H9 (cell line): Measurements from ENCODE around the gene CHCHD6. TPM values are rescaled to one million over a fixed set of nuclear protein-coding genes. Genes with fewer than 3 reads are reported as not detected.

Experiments used
- DNase-seq: peaks from one replicate; pipeline ENCODE4 v3.0.0-alpha.2; 2017
- H2AFZ ChIP-seq: one replicate; pipeline ENCODE4 v1.6.1; 2013; ENCODE audit warnings: mild to moderate bottlenecking, low read length, control low read depth, moderate library complexity
- H2AK5ac ChIP-seq: 2 replicates; pipeline ENCODE4 v1.6.1; 2013; ENCODE audit warnings: low read length, control low read depth, mixed read lengths; ENCODE audit not compliant: insufficient read length
- H2BK120ac ChIP-seq: one replicate; pipeline ENCODE4 v1.6.1; 2013; ENCODE audit warnings: low read depth, mild to moderate bottlenecking, low read length, control low read depth, inconsistent platforms; ENCODE audit not compliant: poor library complexity, severe bottlenecking
- H2BK12ac ChIP-seq: 2 replicates; pipeline ENCODE4 v1.6.1; 2013; ENCODE audit warnings: low read length, control low read depth, mixed read lengths, low read depth; ENCODE audit not compliant: insufficient read length
- H2BK15ac ChIP-seq: 2 replicates; pipeline ENCODE4 v1.6.1; 2013; ENCODE audit warnings: low read depth, low read length, control low read depth
- H2BK20ac ChIP-seq: one replicate; pipeline ENCODE4 v1.6.1; 2013; ENCODE audit warnings: low read depth, mild to moderate bottlenecking, low read length, control low read depth, inconsistent platforms; ENCODE audit not compliant: poor library complexity, severe bottlenecking
- H2BK5ac ChIP-seq: 2 replicates; pipeline ENCODE4 v1.6.1; 2013; ENCODE audit warnings: low read length, control low read depth, mixed read lengths; ENCODE audit not compliant: insufficient read length
- H3K14ac ChIP-seq: 2 replicates; pipeline ENCODE4 v1.6.1; 2013; ENCODE audit warnings: low read length, control low read depth; ENCODE audit not compliant: insufficient read depth
- H3K18ac ChIP-seq: 2 replicates; pipeline ENCODE4 v1.6.1; 2013; ENCODE audit warnings: low read depth, mild to moderate bottlenecking, mixed read lengths, low read length, control low read depth; ENCODE audit not compliant: insufficient read length
- H3K23ac ChIP-seq: 2 replicates; pipeline ENCODE4 v1.6.1; 2013; ENCODE audit warnings: low read length, control low read depth, mixed read lengths, low read depth; ENCODE audit not compliant: insufficient read length
- H3K23me2 ChIP-seq: 2 replicates; pipeline ENCODE4 v1.6.1; 2013; ENCODE audit warnings: low read depth, mild to moderate bottlenecking, mixed read lengths, low read length, control low read depth; ENCODE audit not compliant: insufficient read length, poor library complexity, severe bottlenecking
- H3K27ac ChIP-seq: 2 replicates; pipeline ENCODE4 v1.5.1; 2013; ENCODE audit warnings: low read length, control low read depth, mixed read lengths, low read depth; ENCODE audit not compliant: insufficient read length
- H3K27me3 ChIP-seq: 2 replicates; pipeline ENCODE4 v1.6.1; 2013; ENCODE audit warnings: low read length, control low read depth, inconsistent platforms; ENCODE audit not compliant: insufficient read depth
- H3K4ac ChIP-seq: 2 replicates; pipeline ENCODE4 v1.6.1; 2013; ENCODE audit warnings: low read depth, mild to moderate bottlenecking, control low read depth, inconsistent platforms, low read length, moderate library complexity
- H3K4me1 ChIP-seq: 2 replicates; pipeline ENCODE4 v1.6.1; 2013; ENCODE audit warnings: low read length, control low read depth, inconsistent platforms; ENCODE audit not compliant: insufficient read depth
- H3K4me2 ChIP-seq: 2 replicates; pipeline ENCODE4 v1.6.1; 2013; ENCODE audit warnings: low read length, control low read depth, mixed read lengths; ENCODE audit not compliant: insufficient read length, insufficient read depth
- H3K56ac ChIP-seq: 2 replicates; pipeline ENCODE4 v1.6.1; 2013; ENCODE audit warnings: low read depth, mild to moderate bottlenecking, mixed read lengths, low read length, control low read depth; ENCODE audit not compliant: insufficient read length
- H3K79me1 ChIP-seq: 2 replicates; pipeline ENCODE4 v1.6.1; 2013; ENCODE audit warnings: low read depth, mild to moderate bottlenecking, moderate library complexity, low read length, control low read depth, inconsistent platforms; ENCODE audit not compliant: insufficient read depth, poor library complexity, severe bottlenecking
- H3K79me2 ChIP-seq: 2 replicates; pipeline ENCODE4 v1.6.1; 2013; ENCODE audit warnings: low read length, control low read depth, inconsistent platforms; ENCODE audit not compliant: insufficient read depth
- H3K9ac ChIP-seq: 2 replicates; pipeline ENCODE4 v1.6.1; 2013; ENCODE audit warnings: low read length, control low read depth, mixed read lengths; ENCODE audit not compliant: insufficient read length; ENCODE audit errors: extremely low read depth
- H3K9me3 ChIP-seq: one replicate; pipeline ENCODE4 v1.6.1; 2013; ENCODE audit warnings: low read depth, low read length, inconsistent platforms; ENCODE audit not compliant: control insufficient read depth
- H3T11ph ChIP-seq: one replicate; pipeline ENCODE4 v1.6.1; 2013; ENCODE audit warnings: mild to moderate bottlenecking, low read length, control low read depth, inconsistent platforms
- H4K20me1 ChIP-seq: one replicate; pipeline ENCODE4 v1.6.1; 2013; ENCODE audit not compliant: control insufficient read depth, insufficient read length, insufficient read depth
- H4K5ac ChIP-seq: 2 replicates; pipeline ENCODE4 v1.6.1; 2013; ENCODE audit warnings: low read depth, mild to moderate bottlenecking, mixed read lengths, low read length, control low read depth; ENCODE audit not compliant: insufficient read length
- H4K8ac ChIP-seq: replicated peaks from 2 replicates; pipeline ENCODE4 v1.6.1; 2013; ENCODE audit warnings: low read length, control low read depth, mixed read lengths, low read depth; ENCODE audit not compliant: insufficient read length
- H4K91ac ChIP-seq: 2 replicates; pipeline ENCODE4 v1.6.1; 2013; ENCODE audit warnings: low read depth, mild to moderate bottlenecking, moderate library complexity, mixed read lengths, low read length, control low read depth; ENCODE audit not compliant: insufficient read length
- H3K27ac Mint-ChIP-seq, 3 experiments: 2 replicates in 2 of 3; 3 replicates in 1 of 3; pipeline ENCODE4 v1.8.0; 2020 to 2021; ENCODE audit warnings: mixed read lengths in 3 of 3, mild to moderate bottlenecking in 1 of 3, moderate library complexity in 1 of 3
- H3K27me3 Mint-ChIP-seq: 2 replicates; pipeline ENCODE4 v1.8.0; 2021; ENCODE audit warnings: low read depth, mild to moderate bottlenecking, moderate library complexity, mixed read lengths
- H3K36me3 Mint-ChIP-seq, 3 experiments: 2 replicates in 2 of 3; 3 replicates in 1 of 3; pipeline ENCODE4 v1.8.0; 2020 to 2021; ENCODE audit warnings: low read depth in 3 of 3, mixed read lengths in 3 of 3; ENCODE audit not compliant: insufficient read depth in 1 of 3
- H3K4me1 Mint-ChIP-seq, 2 experiments: 2 replicates each; pipeline ENCODE4 v1.8.0; 2020; ENCODE audit warnings: mixed read lengths in 2 of 2
- H3K4me3 Mint-ChIP-seq, 2 experiments: 2 replicates in 1 of 2; 3 replicates in 1 of 2; pipeline ENCODE4 v1.8.0; 2020 to 2021; ENCODE audit warnings: mild to moderate bottlenecking in 2 of 2, mixed read lengths in 2 of 2, moderate library complexity in 1 of 2
- H3K9me3 Mint-ChIP-seq, 2 experiments: 2 replicates in 1 of 2; 3 replicates in 1 of 2; pipeline ENCODE4 v1.8.0; 2020; ENCODE audit warnings: mild to moderate bottlenecking in 2 of 2, mixed read lengths in 2 of 2, moderate library complexity in 1 of 2
- WGBS: extraction: QIAGEN DNeasy Blood & Tissue Kit; methylation state at CpG from one replicate; pipeline ENCODE4 v1.1.7; 2013; ENCODE audit warnings: missing lambda C conversion rate, low lambda C conversion rate, mixed read lengths; ENCODE audit not compliant: insufficient read length; ENCODE audit errors: extremely low coverage; 5-methylcytosine and 5-hydroxymethylcytosine counted together
- total RNA-seq: library from RNA; stranded (reverse); gene quantifications from 2 replicates; pipeline ENCODE4 v1.2.1, GENCODE V29; 2021
- TF ChIP-seq, protein P1 (sequence below): fragments of 200-600 bp; sonication (generic); conservative IDR thresholded peaks from 3 replicates; pipeline ENCODE4 v1.8.0; 2021; ENCODE audit warnings: antibody characterized with exemption, mild to moderate bottlenecking

Gene CHCHD6
- total RNA-seq, 1 experiment from 2014 or later = 34.2 TPM

DNA sequence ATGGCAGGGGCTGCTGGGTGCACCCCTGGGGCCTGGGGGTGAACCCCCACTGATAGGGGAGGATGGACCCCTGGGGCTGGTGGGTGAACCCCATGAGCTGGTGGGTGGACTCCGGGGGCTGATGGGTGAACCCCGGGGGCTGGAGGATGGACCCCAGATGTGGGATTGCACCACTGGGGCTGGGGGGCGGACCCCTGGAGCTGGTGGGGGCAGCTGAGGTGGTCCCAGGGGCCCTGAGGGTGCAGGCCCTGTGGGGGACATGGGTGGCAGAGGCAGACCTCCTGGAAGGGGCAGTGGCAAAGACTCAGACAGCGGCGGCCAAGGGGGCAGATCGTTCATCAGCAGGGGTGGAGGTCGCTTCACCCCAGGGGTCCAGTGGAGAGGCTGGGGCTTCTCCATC, 31.7 kb upstream of the CHCHD6 start:
- no peak overlapping the region for H3K4ac ChIP-seq
- H2AK5ac ChIP-seq = no peak overlapping the region
- H3K79me2 ChIP-seq = no peaks in the 10 kb centered on the region
- no peak overlapping the region for H3K4me3 Mint-ChIP-seq
- no peak overlapping the region for H3K4me2 ChIP-seq
- H4K20me1 ChIP-seq = no peaks in the 10 kb centered on the region
- H4K91ac ChIP-seq = no peak overlapping the region
- no peak overlapping the region for H3K9ac ChIP-seq
- H2AFZ ChIP-seq = no peak overlapping the region
- no CpG with 5 or more reads among the region's 7 CpGs for WGBS
- H3T11ph ChIP-seq = no peak overlapping the region
- H3K27me3 Mint-ChIP-seq = peaks cover 11% of the 10 kb centered on the region
- H3K36me3 Mint-ChIP-seq = no peaks in the 10 kb centered on the region
- no peak overlapping the region for H2BK12ac ChIP-seq
- H3K27me3 ChIP-seq = no peaks in the 10 kb centered on the region
- no peaks in the 10 kb centered on the region for H3K79me1 ChIP-seq
- no peak overlapping the region for H4K8ac ChIP-seq
- TF ChIP-seq, protein P1, sequence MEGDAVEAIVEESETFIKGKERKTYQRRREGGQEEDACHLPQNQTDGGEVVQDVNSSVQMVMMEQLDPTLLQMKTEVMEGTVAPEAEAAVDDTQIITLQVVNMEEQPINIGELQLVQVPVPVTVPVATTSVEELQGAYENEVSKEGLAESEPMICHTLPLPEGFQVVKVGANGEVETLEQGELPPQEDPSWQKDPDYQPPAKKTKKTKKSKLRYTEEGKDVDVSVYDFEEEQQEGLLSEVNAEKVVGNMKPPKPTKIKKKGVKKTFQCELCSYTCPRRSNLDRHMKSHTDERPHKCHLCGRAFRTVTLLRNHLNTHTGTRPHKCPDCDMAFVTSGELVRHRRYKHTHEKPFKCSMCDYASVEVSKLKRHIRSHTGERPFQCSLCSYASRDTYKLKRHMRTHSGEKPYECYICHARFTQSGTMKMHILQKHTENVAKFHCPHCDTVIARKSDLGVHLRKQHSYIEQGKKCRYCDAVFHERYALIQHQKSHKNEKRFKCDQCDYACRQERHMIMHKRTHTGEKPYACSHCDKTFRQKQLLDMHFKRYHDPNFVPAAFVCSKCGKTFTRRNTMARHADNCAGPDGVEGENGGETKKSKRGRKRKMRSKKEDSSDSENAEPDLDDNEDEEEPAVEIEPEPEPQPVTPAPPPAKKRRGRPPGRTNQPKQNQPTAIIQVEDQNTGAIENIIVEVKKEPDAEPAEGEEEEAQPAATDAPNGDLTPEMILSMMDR = no peak
- no peak overlapping the region; a peak in 1 of 7 replicates for H3K27ac Mint-ChIP-seq
- no peak overlapping the region for H2BK5ac ChIP-seq
- no peak overlapping the region for H3K14ac ChIP-seq
- DNase-seq = peak; percentile 15
- H4K5ac ChIP-seq = no peak overlapping the region
- no peaks in the 10 kb centered on the region for H3K9me3 ChIP-seq
- no peak overlapping the region for H3K23ac ChIP-seq
- H2BK20ac ChIP-seq = no peak overlapping the region
- H3K23me2 ChIP-seq = no peaks in the 10 kb centered on the region
- H3K4me1 Mint-ChIP-seq = peaks cover 0 to 3% of the 10 kb centered on the region in 2 experiments; a peak in 1 of 4 replicates
- no peak overlapping the region for H3K56ac ChIP-seq
- no peaks in the 10 kb centered on the region for H3K4me1 ChIP-seq
- peaks cover 6% of the 10 kb centered on the region in 2 experiments; a peak in 4 of 5 replicates for H3K9me3 Mint-ChIP-seq
- no peak overlapping the region for H2BK15ac ChIP-seq
- H3K18ac ChIP-seq = no peak overlapping the region
- no peak overlapping the region for H2BK120ac ChIP-seq
- H3K27ac ChIP-seq = no peak overlapping the region
